Hematopoietic multipotent progenitor cell treated with erythropoietin and hydrocortisone succinate and interleukin-3 and kit ligand, for 4 days (in vitro differentiated cells): ENCODE results near the gene RPS26.

ENCODE experiments used
- DNase-seq: peaks from one replicate; pipeline ENCODE4 v3.0.0-alpha.2; 2015

The RPS26 gene

DNA sequence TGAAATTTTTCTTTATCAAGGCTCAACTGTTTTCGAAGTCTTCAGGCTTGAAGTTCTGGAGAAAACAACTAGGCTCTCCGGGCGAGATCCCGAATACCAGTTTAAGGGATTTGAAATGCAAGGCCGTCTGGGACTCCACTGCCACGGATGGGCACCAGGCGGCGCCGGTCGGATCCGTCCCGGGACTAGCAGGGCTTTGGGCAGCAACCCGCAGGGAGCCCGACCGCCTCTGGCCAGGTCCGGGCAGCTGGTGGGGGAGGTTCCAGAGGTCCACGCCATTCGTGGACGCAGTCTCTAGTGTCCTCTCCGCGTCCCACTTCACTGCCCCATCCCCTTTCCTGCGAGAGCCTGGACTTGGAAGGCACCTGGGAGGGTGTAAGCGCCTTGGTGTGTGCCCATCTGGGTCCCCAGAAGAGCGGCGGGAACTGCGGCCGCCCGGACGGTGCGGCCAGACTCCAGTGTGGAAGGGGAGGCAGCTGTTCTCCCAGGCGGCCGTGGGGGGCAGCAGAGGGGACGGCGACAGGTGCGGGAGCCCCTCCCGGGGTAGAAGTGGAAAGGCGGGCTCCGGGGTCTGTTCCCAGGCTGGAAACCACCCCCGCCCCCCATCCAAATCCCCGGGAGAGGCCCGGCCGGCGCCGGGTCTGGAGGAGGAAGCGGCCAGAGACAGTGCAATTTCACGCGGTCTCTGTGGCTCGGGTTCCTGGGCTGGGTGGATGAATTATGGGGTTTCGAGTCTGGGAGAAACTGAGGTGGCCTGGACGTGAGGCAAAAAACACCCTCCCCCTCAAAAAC, 37.4 kb downstream of the RPS26 start:
- peak; percentile 77 for DNase-seq

DNA sequence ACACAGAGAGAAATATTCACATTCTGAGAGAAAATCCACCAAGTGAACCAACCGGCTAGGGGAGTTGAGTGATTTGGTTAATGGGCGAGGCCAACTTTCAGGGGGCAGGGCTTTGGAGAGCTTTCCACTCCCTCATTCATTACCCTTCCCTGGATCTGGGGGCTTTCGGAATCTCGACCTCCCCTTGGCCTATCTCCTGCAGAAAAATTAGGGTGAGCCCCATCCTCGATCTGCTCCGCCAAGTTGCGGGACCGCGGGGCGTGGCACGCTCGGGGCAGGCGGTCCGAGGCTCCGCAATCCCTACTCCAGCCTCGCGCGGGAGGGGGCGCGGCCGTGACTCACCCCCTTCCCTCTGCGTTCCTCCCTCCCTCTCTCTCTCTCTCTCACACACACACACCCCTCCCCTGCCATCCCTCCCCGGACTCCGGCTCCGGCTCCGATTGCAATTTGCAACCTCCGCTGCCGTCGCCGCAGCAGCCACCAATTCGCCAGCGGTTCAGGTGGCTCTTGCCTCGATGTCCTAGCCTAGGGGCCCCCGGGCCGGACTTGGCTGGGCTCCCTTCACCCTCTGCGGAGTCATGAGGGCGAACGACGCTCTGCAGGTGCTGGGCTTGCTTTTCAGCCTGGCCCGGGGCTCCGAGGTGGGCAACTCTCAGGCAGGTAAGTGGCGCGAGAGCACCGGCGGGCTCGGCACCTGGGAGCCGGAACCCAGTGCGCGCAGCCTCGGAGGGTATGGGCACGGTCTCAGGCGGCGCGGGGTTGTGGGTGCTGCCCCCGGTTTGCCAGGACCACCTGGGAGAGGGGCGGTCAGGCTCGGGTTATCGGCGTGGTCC, 38.2 kb downstream of the RPS26 start, which contains the start of gene ERBB3:
ERBB3 (plus strand) TSS at position 443 of the 833 bp plus-strand sequence; CDS start at position 579, 136 bp downstream.
- DNase-seq, result peak; percentile 77

- no peak for DNase-seq
Measured at GRCh38 chr12:56080556-56081138, 38.9 kb downstream of the RPS26 start.

- DNase-seq, result no peak
Measured at GRCh38 chr12:56081393-56082347, 40.0 kb downstream of the RPS26 start.

DNA sequence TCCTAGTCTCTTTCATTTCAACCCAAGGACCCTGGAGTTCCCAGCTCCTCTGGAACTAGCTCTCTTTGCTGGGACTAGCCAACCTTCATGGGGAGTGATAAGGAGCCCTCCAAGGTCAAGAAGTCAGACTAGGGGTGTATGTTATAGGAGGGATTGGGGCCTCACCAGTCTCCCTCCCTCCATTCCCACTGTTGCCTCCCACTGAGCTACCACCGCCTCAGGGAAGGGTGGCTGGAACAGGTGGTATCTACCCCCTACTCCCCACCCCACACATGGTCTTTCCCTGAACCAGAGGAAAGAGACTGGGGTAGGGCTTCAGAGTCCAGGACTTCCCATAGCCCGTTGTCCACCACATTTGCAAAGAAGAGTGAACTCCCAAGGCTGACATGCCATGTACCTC, 40.7 kb downstream of the RPS26 start:
- DNase-seq, result no peak

DNA sequence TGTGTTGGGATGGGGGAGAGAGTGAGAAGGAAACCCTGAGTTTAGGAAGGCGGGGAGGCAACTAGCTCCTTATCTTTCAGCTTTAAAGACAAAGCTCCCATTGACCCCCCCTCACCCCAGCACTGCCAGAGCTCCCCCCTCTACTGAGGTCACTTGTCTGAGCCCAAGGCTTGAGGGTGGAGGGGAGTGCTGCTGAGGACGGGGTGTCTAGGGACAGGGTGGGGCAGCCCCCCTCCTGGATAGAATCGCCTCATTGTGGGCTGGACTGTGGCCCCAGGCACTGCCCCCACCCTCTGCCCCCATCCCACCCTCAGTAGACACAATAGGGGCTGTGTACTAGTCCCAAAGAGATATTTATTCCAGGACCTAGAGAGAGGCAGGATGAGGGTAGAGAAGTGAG, 41.2 kb downstream of the RPS26 start:
- no peak for DNase-seq

GRCh38 chr12:56084958-56085543, 43.3 kb downstream of the RPS26 start:
- DNase-seq, result peak; percentile 68

GRCh38 chr12:56086096-56086495, 44.4 kb downstream of the RPS26 start:
- DNase-seq, result no peak

GRCh38 chr12:56086608-56087007, 44.9 kb downstream of the RPS26 start:
- DNase-seq, result no peak

DNA sequence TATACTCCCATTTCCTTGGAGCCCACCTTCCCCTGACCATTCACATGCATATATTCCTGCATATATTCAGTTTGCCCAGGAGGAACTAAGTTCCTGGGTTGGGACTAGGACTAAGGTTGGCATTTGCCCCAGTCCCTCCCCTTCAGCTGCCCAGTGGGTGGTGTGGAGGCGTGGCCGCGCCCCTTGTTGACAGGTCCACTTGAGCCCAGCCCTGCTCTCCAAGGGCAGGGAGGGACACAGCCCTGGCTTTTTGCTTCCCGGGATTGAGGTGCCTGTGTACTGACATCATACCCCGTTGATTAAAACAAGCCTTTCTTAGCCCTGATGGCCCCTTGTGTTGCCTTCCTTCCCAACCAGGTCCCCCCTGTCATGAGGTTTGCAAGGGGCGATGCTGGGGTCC, 45.5 kb downstream of the RPS26 start:
- no peak for DNase-seq
